ENCODE results near the gene AGXT.

The AGXT gene

DNA sequence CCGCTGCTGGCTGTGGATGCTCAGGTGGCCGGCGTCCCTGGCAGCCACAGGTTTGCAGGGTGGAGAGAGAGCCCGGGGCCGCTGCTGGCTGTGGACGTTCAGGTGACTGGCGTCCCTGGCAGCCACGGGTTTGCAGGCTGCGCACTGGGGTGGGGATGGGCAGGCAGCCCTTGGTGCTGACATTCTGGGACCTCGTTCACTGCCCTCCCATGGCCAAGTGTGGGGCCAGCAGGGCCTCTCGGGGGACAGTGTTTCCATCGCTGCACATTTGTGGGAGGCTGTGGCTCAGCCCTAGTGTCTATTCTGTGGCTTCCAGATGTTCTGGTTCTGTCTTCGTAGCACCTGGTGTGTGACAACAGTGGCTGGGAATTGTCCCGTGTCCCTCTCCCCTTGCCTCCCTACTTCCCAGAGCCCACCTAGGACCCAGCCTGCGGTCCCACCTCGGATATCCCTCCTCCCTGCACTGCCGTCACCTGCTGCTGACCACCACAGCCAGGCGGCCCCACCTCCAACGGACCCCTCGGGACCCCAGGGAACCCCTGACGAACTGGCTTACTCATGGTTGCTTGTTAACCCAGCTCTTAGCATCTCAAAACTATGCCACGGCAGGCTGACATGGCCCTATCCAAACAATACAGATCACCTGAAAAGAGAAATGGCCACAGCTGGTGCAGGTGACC lies 38.4 kb downstream of the AGXT start:
- in situ Hi-C loops (cut with MboI; ENCODE audit: low pct_unique_long_range_greater_than_20kb, low sequenced_read_pairs) = no loop called here

DNA sequence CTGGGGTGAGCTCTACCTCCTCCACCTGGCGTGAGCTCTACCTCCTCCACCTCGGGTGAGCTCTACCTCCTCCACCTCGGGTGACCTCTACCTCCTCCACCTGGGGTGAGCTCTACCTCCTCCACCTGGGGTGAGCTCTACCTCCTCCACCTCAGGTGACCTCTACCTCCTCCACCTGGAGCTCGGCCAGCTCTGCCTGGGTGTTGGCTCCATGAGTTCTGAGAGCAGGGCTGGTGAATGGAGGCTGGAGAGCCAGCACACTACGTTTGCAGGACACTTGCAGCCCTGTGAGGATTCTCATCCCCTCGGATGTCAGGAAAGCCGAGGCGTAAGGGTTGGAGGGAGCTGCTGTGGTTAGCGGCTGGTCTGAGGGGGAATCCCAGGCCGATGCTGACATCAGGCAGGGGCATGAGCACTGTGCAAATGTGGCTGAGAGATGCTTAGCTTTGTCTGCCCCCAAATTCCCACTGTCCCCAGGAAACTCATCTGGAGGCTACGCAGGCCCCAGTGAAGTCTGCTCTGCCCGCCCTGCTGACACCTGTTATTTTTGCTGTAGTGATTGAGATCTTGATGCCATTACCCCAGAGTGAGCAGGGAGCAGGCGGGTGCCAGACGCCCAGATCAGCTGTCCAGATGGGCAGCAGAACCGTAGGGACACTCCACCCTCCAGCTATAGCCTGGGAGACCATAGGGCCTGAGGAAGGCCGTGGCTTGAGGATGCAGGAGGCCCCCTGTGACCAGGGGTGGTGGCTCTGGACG lies 40.8 kb downstream of the AGXT start:
- no peak for DNase-seq
- in situ Hi-C loops (cut with MboI; ENCODE audit: low pct_unique_long_range_greater_than_20kb, low sequenced_read_pairs) = no loop called here

More for the DNA sequence above, 38.4 kb downstream of the AGXT start:
- DNase-seq = no peak

- peak; percentile 28 for DNase-seq
- in situ Hi-C loops (cut with MboI; ENCODE audit: low pct_unique_long_range_greater_than_20kb, low sequenced_read_pairs) = no loop called here
Observed at GRCh38 chr2:240911641-240912265, 43.1 kb downstream of the AGXT start.

DNA sequence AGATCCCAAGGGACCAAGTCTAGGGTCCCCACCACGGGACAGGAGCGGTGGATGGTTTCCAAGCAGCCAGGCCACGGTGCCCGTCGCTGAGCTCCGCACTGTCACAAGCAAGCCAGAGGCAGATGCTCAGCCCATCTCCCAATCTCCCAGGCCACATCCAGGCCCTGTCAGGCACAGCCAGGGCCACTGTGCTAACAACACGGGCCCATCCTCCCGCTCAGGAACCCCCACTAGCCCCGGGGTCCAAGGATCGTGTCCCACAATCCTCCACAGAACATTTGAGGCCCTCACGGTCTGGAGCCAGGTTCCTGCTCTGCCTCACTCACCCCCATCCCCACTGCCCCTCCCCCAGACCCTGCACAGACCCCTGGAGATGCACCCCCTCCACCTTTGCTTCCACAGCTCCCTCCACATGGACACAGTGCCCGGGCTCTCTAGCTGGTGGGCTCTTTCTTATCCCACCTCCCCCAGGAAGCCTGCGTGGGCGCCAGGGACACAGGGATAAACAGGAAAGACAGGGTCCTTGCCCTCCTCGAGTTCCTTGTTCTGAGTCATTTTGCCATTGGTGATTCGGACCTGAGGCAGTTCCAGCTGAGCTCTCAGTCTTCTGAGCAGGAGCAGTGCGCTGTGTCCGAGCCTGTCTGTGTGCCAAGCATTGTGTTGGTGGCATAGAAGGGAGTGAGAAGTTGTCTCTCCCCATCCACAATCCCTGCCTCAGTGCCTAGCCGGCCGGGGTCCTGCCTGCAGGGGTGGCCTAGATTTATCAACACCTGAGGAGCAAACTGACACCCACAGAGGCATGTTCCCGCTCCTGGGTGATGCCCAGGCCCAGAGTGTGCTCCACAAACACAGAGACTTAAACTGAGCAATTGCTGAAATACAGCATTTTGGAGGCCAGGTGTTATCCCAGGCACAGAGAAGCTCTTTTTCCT lies 44.5 kb downstream of the AGXT start:
- in situ Hi-C loops (cut with MboI; ENCODE audit: low pct_unique_long_range_greater_than_20kb, low sequenced_read_pairs) = no loop called here
- no peak for DNase-seq

DNA sequence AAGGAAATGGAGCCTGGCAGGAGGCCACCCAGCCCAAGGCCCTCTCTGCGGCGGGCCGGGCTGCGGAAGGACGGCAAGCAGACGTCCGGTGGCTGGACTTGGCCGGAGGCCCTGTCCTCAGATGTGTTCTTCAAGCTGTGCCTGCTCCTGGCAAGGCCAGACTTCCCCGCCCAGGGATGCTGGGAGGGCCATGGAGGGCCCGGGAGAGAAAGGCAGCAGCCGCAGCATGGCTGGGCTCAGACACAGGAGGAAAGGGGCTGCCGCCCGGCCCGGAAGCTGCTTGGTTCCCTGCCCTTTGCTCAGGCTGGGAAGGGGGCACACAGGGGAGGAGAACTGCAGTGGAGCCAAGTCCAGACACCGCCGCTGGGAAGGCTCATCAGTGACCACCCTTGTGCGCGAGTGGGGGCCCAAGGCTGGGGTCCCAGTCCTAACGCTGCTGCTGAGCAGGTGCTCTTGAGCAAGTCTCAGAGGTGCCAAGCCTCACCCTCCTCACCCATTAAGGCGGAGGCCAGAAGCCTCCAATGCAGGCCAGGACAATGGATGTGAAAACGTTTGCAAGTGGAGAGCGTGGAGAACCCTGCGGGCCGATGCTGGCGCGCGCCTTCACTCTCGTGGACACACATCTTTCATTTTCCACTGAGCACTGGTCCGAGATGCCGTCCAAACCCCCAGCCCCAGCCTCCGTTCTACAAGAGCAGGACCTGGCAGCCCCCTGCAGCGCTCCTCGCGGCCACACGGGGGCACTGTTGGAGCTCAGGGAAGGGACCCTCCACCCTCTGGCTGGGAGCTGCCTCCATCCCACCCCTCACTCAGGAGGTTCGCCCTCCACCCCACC lies 45.4 kb downstream of the AGXT start:
- DNase-seq = peak; percentile 45
- in situ Hi-C loops (cut with MboI; ENCODE audit: low pct_unique_long_range_greater_than_20kb, low sequenced_read_pairs) = no loop called here

- in situ Hi-C loops (cut with MboI; ENCODE audit: low pct_unique_long_range_greater_than_20kb, low sequenced_read_pairs) = no loop called here
- DNase-seq = no peak
Observed at GRCh38 chr2:240914645-240915525, 46.3 kb downstream of the AGXT start.

DNA sequence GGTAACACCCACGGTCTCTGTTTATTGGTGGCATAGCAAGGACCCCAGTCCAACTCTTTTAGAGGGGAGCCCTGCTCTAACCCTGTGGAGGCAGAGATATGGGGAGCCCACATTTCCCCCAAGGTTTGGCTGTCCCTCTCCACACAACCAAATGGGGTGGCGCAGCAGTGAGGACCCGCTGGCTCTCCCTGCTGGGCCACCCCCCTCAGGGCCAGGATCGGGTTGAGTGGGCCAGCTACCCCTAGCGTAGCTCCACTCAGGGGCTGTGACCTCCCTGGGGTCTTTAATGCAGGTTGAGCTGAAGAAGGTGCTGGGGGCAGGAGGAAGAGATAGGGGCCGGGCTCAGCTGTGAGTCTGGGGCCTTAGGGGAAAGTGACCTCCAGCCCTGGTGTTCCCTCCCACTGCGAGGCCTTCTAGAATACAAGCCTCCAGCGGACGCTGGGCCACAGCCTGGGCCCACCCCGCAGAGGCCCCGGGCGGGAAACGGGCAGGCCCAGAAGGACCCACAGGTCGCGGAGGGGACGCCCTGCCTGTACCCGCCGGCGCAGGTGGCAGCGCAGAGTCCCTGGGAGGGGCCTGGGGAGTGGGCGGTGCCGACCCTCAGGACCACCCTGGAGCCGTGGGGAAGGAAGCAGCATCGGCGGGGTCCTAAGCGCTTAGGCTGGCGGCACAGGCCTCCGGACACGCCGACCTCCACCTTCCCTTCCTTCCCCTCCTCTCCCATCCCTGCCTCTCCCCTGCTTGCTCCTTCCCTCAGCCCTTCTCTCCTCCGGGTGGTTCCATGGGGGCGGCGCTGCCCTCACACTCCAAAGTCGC lies 47.1 kb downstream of the AGXT start:
- in situ Hi-C loops (cut with MboI; ENCODE audit: low pct_unique_long_range_greater_than_20kb, low sequenced_read_pairs) = no loop called here
- no peak for DNase-seq

DNA sequence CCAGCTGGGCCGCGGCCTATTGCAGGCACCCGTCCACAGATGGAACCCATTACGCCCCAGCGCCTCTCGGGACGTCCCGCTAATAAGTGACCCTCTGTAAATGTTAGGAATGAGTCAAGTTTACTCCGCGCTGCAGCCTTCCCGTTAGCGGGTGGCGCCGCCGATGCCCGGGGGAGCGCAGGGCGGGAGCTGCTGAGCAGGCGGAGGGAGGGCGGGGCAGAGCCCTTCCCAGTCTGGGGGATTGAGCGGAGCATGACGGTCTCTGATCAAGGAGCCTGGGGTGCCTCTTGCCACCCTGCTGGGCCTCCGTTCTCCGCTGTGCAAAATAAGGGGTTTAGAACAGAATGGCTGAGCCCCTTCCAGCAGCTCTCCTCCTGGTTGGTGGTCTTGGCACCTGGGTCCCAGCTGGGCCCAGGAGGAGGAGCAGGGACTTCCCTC lies 48.0 kb downstream of the AGXT start:
- in situ Hi-C loops (cut with MboI; ENCODE audit: low pct_unique_long_range_greater_than_20kb, low sequenced_read_pairs) = no loop called here
- DNase-seq = no peak

- DNase-seq = no peak
- in situ Hi-C loops (cut with MboI; ENCODE audit: low pct_unique_long_range_greater_than_20kb, low sequenced_read_pairs) = no loop called here
Observed at GRCh38 chr2:240917009-240917683, 48.5 kb downstream of the AGXT start.

GRCh38 chr2:240917684-240918257 lies 49.1 kb downstream of the AGXT start:
- in situ Hi-C loops (cut with MboI; ENCODE audit: low pct_unique_long_range_greater_than_20kb, low sequenced_read_pairs) = no loop called here
- no peak for DNase-seq

DNA sequence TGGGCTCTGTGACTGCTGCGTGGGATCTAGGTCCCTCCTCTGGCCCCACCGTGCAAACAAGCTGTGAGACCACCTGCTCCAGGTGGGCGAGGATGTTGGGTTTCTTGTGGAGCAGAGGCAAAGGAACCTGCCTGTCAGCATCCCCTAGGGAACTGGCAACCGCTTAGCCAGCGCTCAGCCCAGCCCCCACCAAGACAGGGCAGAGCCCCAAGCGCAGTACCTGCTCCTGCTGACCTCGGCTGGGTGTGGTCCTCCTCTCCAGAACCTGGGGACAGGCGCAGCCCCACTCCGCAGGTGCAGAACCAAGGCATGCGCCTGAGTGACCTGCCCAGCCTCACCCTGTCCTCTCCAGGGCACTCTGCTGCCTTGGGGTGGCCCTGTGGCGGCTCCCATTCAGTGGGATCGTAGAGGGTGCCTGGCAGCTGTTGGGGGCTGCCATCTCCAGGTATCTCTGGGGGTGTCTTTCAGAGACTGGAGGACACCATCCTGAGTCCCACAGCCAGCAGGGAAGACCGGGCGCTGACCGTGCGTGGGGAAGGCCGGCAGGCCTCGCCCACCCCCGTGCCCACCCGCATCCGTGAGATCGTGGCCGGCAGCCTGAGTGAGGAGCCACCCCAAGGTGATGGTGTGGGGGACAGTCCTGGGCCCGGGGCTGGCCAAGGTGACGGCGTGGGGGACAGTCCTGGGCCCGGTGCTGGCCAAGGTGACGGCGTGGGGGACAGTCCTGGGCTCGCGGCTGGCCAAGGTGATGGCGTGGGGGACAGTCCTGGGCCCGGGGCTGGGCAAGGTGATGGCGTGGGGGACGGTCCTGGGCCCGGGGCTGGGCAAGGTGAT lies 49.9 kb downstream of the AGXT start:
- in situ Hi-C loops (cut with MboI; ENCODE audit: low pct_unique_long_range_greater_than_20kb, low sequenced_read_pairs) = no loop called here
- DNase-seq = no peak

- no peak for DNase-seq
- in situ Hi-C loops (cut with MboI; ENCODE audit: low pct_unique_long_range_greater_than_20kb, low sequenced_read_pairs) = no loop called here
Observed at GRCh38 chr2:240919161-240919781, 50.6 kb downstream of the AGXT start.

DNA sequence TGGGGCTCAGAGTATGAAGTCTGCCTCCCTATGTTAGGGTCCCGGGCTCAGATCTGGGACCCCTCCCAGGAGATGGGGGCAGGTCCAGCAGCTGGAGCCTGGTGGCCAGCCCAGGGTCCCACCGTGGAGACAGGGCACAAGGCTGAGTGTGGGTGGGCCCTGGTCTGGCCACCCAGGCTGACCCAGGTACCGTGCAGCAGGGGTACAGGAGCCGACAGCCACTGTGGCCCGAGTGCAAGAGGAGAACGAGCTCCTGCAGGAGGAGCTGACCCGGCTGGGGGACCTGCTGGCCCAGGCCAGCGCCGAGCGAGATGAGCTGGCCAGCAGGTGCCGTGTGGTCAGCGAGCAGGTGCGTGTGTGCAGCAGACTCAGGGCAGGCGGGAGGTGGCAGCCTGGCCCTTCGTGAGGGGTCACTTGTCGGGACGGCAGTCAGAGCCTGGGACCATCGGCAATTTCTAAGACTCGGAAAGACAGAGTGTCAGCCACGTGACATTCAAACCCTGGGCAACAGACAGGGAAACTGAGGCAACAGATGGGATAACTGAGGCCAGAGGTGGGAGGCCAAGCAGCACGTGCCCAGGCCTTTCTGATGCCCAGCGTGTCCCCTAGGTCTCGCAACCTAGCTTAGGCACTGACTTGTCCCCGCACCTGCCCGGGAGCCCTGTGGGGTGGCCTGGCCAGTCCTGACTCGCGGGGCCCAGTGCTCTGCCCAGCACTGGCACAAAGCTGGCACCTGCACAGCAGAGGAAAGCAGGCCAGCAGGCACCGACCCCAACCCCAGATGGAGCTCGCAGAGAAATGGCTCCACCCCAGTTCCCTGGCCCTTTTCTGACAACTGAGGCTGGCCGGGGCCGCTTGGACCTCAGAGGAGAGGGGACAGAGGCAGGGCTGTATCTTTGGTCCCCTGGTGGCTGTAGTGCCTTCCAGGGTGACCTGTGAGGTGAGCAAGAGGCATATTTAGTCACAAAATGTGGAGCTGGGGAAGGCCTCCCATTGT lies 51.5 kb downstream of the AGXT start:
- DNase-seq = no peak
- in situ Hi-C loops (cut with MboI; ENCODE audit: low pct_unique_long_range_greater_than_20kb, low sequenced_read_pairs) = no loop called here

Data from KBM-7 (cell line).